ENCODE measurements around the gene TARP.

- TF ChIP-seq, protein P1, sequence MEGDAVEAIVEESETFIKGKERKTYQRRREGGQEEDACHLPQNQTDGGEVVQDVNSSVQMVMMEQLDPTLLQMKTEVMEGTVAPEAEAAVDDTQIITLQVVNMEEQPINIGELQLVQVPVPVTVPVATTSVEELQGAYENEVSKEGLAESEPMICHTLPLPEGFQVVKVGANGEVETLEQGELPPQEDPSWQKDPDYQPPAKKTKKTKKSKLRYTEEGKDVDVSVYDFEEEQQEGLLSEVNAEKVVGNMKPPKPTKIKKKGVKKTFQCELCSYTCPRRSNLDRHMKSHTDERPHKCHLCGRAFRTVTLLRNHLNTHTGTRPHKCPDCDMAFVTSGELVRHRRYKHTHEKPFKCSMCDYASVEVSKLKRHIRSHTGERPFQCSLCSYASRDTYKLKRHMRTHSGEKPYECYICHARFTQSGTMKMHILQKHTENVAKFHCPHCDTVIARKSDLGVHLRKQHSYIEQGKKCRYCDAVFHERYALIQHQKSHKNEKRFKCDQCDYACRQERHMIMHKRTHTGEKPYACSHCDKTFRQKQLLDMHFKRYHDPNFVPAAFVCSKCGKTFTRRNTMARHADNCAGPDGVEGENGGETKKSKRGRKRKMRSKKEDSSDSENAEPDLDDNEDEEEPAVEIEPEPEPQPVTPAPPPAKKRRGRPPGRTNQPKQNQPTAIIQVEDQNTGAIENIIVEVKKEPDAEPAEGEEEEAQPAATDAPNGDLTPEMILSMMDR (conservative IDR thresholded peaks at IDR 0.05): no peak
- no peak for TF ChIP-seq EZH2 (IDR thresholded peaks at IDR 0.05; ENCODE audit: low read depth)
Measured at GRCh38 chr7:38220452-38220851, 53.0 kb downstream of the TARP start.
